GM12801 (cell line): ENCODE measurements around the gene WASHC3.

Experiments
- CTCF ChIP-seq: IDR thresholded peaks from one replicate; pipeline ENCODE4 v1.5.1; 2011; ENCODE audit warnings: control low read depth; ENCODE audit not compliant: insufficient read length; ENCODE audit errors: extremely low read depth

Gene WASHC3

GRCh38 chr12:102054345-102054744 lies 7.4 kb downstream of the WASHC3 start:
- TF ChIP-seq CTCF = no peak

GRCh38 chr12:102053062-102053349 lies 8.8 kb downstream of the WASHC3 start:
- TF ChIP-seq CTCF = no peak

- TF ChIP-seq CTCF = no peak
Measured at GRCh38 chr12:102052192-102053061, 9.4 kb downstream of the WASHC3 start.

- no peak for TF ChIP-seq CTCF
Measured at GRCh38 chr12:102051431-102051965, 10.3 kb downstream of the WASHC3 start.

GRCh38 chr12:102050660-102051430 lies 10.9 kb downstream of the WASHC3 start:
- no peak for TF ChIP-seq CTCF

- TF ChIP-seq CTCF = no peak
Measured at GRCh38 chr12:102043928-102044327, 17.9 kb downstream of the WASHC3 start.

- no peak for TF ChIP-seq CTCF
Measured at GRCh38 chr12:102033991-102034745, 27.6 kb downstream of the WASHC3 start.
